H1 (cell line): ENCODE data around the gene ZBTB34. TPM values are rescaled to one million over a fixed set of nuclear protein-coding genes. Genes with fewer than 3 reads are reported as not detected.

Source experiments
- CTCF ChIA-PET: fragments of 300-600 bp; sonication (Branson Sonifier 250); formaldehyde crosslinking; loops from one replicate; lab custom pipeline; 2021; ENCODE audit not compliant: partially characterized antibody; lab: Charles Lee
- POLR2A ChIA-PET: fragments of 300-600 bp; sonication (Branson Sonifier 250); formaldehyde crosslinking; loops from one replicate; lab custom pipeline; 2021; ENCODE audit warnings: inconsistent platforms; ENCODE audit not compliant: partially characterized antibody; lab: Charles Lee
- DNase-seq, 2 experiments: peaks; one replicate each; pipeline versions ENCODE4 v3.0.0 to v3.0.0-alpha.2; 2010 to 2022; ENCODE audit warnings: low spot score in 2 of 2, low read depth in 1 of 2, mixed read lengths in 1 of 2
- FAIRE-seq: peaks from 2 replicates; lab custom pipeline; 2011; peaks lifted over from hg19 to GRCh38; lab: Jason Lieb, UNC
- H2AFZ ChIP-seq: 2 replicates; pipeline ENCODE4 v1.8.1; 2012; ENCODE audit warnings: low read length, inconsistent platforms
- H2AK5ac ChIP-seq: 2 replicates; pipeline ENCODE4 v1.6.1; 2013; ENCODE audit warnings: low read depth, low read length
- H2BK120ac ChIP-seq: replicated peaks from 2 replicates; pipeline ENCODE3; 2013; ENCODE audit warnings: low read depth, low read length, inconsistent platforms
- H2BK12ac ChIP-seq: 2 replicates; pipeline ENCODE4 v1.6.1; 2013; ENCODE audit warnings: low read depth, low read length
- H2BK15ac ChIP-seq: 2 replicates; pipeline ENCODE4 v1.6.1; 2013; ENCODE audit warnings: low read length
- H2BK20ac ChIP-seq: 2 replicates; pipeline ENCODE4 v1.6.1; 2013; ENCODE audit warnings: low read length
- H2BK5ac ChIP-seq: 2 replicates; pipeline ENCODE4 v1.6.1; 2013; ENCODE audit warnings: low read depth, low read length
- H3K14ac ChIP-seq: 2 replicates; pipeline ENCODE4 v1.6.1; 2013; ENCODE audit warnings: inconsistent platforms; ENCODE audit not compliant: insufficient read length
- H3K18ac ChIP-seq: 2 replicates; pipeline ENCODE4 v1.6.1; 2013; ENCODE audit warnings: low read length; ENCODE audit errors: extremely low read depth
- H3K23ac ChIP-seq: 2 replicates; pipeline ENCODE4 v1.6.1; 2013; ENCODE audit warnings: inconsistent platforms; ENCODE audit not compliant: insufficient read length
- H3K23me2 ChIP-seq: 2 replicates; pipeline ENCODE4 v1.6.1; 2013; ENCODE audit warnings: low read depth, low read length
- H3K27ac ChIP-seq: 2 replicates; pipeline ENCODE4 v1.6.1; 2011; ENCODE audit warnings: low read depth, low read length, inconsistent platforms
- H3K27me3 ChIP-seq, 4 experiments: replicated peaks in 1 of 4; 1 replicate in 1 of 4; 2 replicates in 3 of 4; pipeline versions ENCODE4 v1.6.1 to v1.8.1; 2011 to 2013; ENCODE audit warnings: low read length in 3 of 4, mild to moderate bottlenecking in 3 of 4, inconsistent platforms in 2 of 4, mixed read lengths in 2 of 4, moderate library complexity in 1 of 4; ENCODE audit not compliant: control insufficient read depth in 3 of 4, insufficient read depth in 3 of 4; ENCODE audit errors: extremely low read depth in 1 of 4
- H3K36me3 ChIP-seq, 4 experiments: 2 replicates each; pipeline versions ENCODE4 v1.6.1 to v1.8.1; 2011 to 2013; ENCODE audit warnings: mild to moderate bottlenecking in 4 of 4, low read length in 3 of 4, moderate library complexity in 2 of 4, control low read depth in 1 of 4, inconsistent platforms in 1 of 4; ENCODE audit not compliant: insufficient read depth in 4 of 4, control insufficient read depth in 2 of 4
- H3K4ac ChIP-seq: replicated peaks from 2 replicates; pipeline ENCODE3; 2013; ENCODE audit warnings: low read length, low read depth, mixed read lengths, inconsistent platforms; ENCODE audit not compliant: insufficient read length
- H3K4me1 ChIP-seq, 4 experiments: replicated peaks in 1 of 4; 1 replicate in 1 of 4; 2 replicates in 3 of 4; pipeline versions ENCODE4 v1.6.1 to v1.8.1; 2011 to 2013; ENCODE audit warnings: low read length in 3 of 4, inconsistent platforms in 2 of 4, mixed read lengths in 1 of 4; ENCODE audit not compliant: insufficient read depth in 4 of 4, control insufficient read depth in 3 of 4
- H3K4me2 ChIP-seq, 2 experiments: 2 replicates each; pipeline versions ENCODE4 v1.6.1 to v1.8.1; 2011 to 2013; ENCODE audit warnings: low read depth in 2 of 2, low read length in 2 of 2, control low read depth in 1 of 2, inconsistent platforms in 1 of 2, mild to moderate bottlenecking in 1 of 2; ENCODE audit not compliant: insufficient read depth in 1 of 2
- H3K4me3 ChIP-seq, 4 experiments: fragments of 200-600, 300-600 bp in 1 of 4; sonication (generic), shearing (Covaris generic), sonication (Bioruptor Twin) in 1 of 4; 2 replicates each; pipeline versions ENCODE4 v1.5.1 to v1.8.1; 2011 to 2016; ENCODE audit warnings: low read length in 4 of 4, low read depth in 3 of 4, control low read depth in 2 of 4, inconsistent platforms in 2 of 4, mild to moderate bottlenecking in 2 of 4, mixed read lengths in 1 of 4, moderate library complexity in 1 of 4; ENCODE audit not compliant: insufficient read depth in 2 of 4; ENCODE audit errors: extremely low read depth in 1 of 4
- H3K56ac ChIP-seq: replicated peaks from 2 replicates; pipeline ENCODE3; 2013; ENCODE audit warnings: low read depth, mild to moderate bottlenecking, mixed read lengths, low read length, inconsistent platforms; ENCODE audit not compliant: insufficient read length
- H3K79me1 ChIP-seq: 2 replicates; pipeline ENCODE4 v1.6.1; 2013; ENCODE audit warnings: low read depth, low read length, control low read depth
- H3K79me2 ChIP-seq, 2 experiments: 2 replicates each; pipeline versions ENCODE4 v1.6.1 to v1.8.1; 2012 to 2013; ENCODE audit warnings: low read length in 2 of 2, mild to moderate bottlenecking in 2 of 2, inconsistent platforms in 1 of 2; ENCODE audit not compliant: insufficient read depth in 2 of 2, control insufficient read depth in 1 of 2
- H3K9ac ChIP-seq, 4 experiments: replicated peaks in 1 of 4; 1 replicate in 1 of 4; 2 replicates in 3 of 4; pipeline versions ENCODE4 v1.6.1 to v1.8.1; 2011 to 2013; ENCODE audit warnings: low read depth in 3 of 4, low read length in 3 of 4, control low read depth in 2 of 4, mild to moderate bottlenecking in 2 of 4, moderate library complexity in 2 of 4, inconsistent platforms in 1 of 4; ENCODE audit errors: extremely low read depth in 1 of 4
- H3K9me3 ChIP-seq, 2 experiments: 2 replicates each; pipeline versions ENCODE4 v1.6.1 to v1.8.1; 2012 to 2013; ENCODE audit warnings: mild to moderate bottlenecking in 2 of 2, moderate library complexity in 2 of 2, control low read depth in 1 of 2, inconsistent platforms in 1 of 2, low read depth in 1 of 2, low read length in 1 of 2, mixed read lengths in 1 of 2; ENCODE audit not compliant: insufficient read depth in 2 of 2
- H4K20me1 ChIP-seq, 2 experiments: replicated peaks in 1 of 2; 2 replicates each; pipeline versions ENCODE3 to v1.8.1; 2011 to 2013; ENCODE audit warnings: inconsistent platforms in 2 of 2, low read length in 2 of 2, mild to moderate bottlenecking in 1 of 2; ENCODE audit not compliant: insufficient read depth in 2 of 2, control insufficient read depth in 1 of 2
- H4K5ac ChIP-seq: 2 replicates; pipeline ENCODE4 v1.6.1; 2013; ENCODE audit warnings: low read length, low read depth, mixed read lengths, inconsistent platforms; ENCODE audit not compliant: insufficient read length
- H4K8ac ChIP-seq: 2 replicates; pipeline ENCODE4 v1.8.0; 2013; ENCODE audit warnings: mild to moderate bottlenecking, moderate library complexity, low read length, inconsistent platforms; ENCODE audit not compliant: insufficient read depth; ENCODE audit errors: extremely low read depth
- H4K91ac ChIP-seq: replicated peaks from 2 replicates; pipeline ENCODE3; 2013; ENCODE audit warnings: low read length, mixed read lengths, inconsistent platforms; ENCODE audit not compliant: insufficient read length
- BACH1 ChIP-seq: IDR thresholded peaks from 2 replicates; pipeline ENCODE4 v1.6.1; 2012; ENCODE audit warnings: low read length, improper control_type of control experiment
- JUN ChIP-seq: IDR thresholded peaks from 2 replicates; pipeline ENCODE4 v1.6.1; 2011; ENCODE audit warnings: low read depth, mild to moderate bottlenecking, improper control_type of control experiment, low read length
- WGBS, 2 experiments: shearing (Covaris generic) in 1 of 2; methylation state at CpG; one replicate each; pipeline versions ENCODE4 v1.1.6 to v1.1.7; 2013 to 2015; ENCODE audit warnings: low lambda C conversion rate in 2 of 2, mixed read lengths in 2 of 2, inconsistent platforms in 1 of 2, low coverage in 1 of 2, missing lambda C conversion rate in 1 of 2; ENCODE audit not compliant: insufficient replicate concordance in 2 of 2, insufficient coverage in 1 of 2, insufficient read length in 1 of 2; ENCODE audit errors: extremely low coverage in 1 of 2, missing lambda C conversion rate in 1 of 2; 5-methylcytosine and 5-hydroxymethylcytosine counted together
- polyA plus RNA-seq, 7 experiments: library from polyadenylated mRNA; depleted of rRNA in 3 of 7; stranded (reverse) in 5 of 7; unstranded in 2 of 7; fragments of >200 nt in 5 of 7; fragments of 200-250 nt in 2 of 7; gene quantifications; 1 replicate in 5 of 7; 2 replicates in 1 of 7; 4 replicates in 1 of 7; pipeline versions ENCODE4 v1.2.1 to v1.2.3, GENCODE V29; 2011 to 2013; ENCODE audit warnings: missing spikeins in 2 of 7, mixed read lengths in 2 of 7
- total RNA-seq: library from RNA; stranded (reverse); fragmentation: NEBNext Ultra II Directional; extraction: Animal tissue kit (Norgen Biotek cat#: 25700); gene quantifications from 2 replicates; pipeline ENCODE4 v1.2.1, GENCODE V29; 2021

The ZBTB34 gene
- total and polyA plus RNA-seq, 2 of the 8 experiments (the other 6 are each of a cell fraction or from before 2014, with no cell fraction given): 8.2 to 15.9 TPM

GRCh38 chr9:126829035-126829434 is 31.4 kb upstream of the ZBTB34 start:
- peaks cover 0 to 8% of the 10 kb centered on the region in 2 experiments; a peak in 1 of 4 replicates for H3K79me2 ChIP-seq
- H3K4ac ChIP-seq: no peak overlapping the region
- no peaks in the 10 kb centered on the region for H3K23me2 ChIP-seq
- no peak overlapping the region for H3K14ac ChIP-seq
- no peak overlapping the region for H2BK5ac ChIP-seq
- DNase-seq (no peak), FAIRE-seq (no peak)
- no peak overlapping the region for H3K9ac ChIP-seq
- H4K91ac ChIP-seq: no peak overlapping the region
- TF ChIP-seq BACH1 (no peak), JUN (no peak)
- no peak overlapping the region for H2AK5ac ChIP-seq
- no peak overlapping the region for H3K4me3 ChIP-seq
- no peak overlapping the region for H2BK20ac ChIP-seq
- H2BK120ac ChIP-seq: no peak overlapping the region
- ChIA-PET POLR2A (interaction anchor here (1.2 kb wide), 1 partner anchor 10 kb away, joined by 3 read pairs; no protein-coding TSS in a partner anchor), CTCF (interaction anchor here (0.9 to 1.0 kb wide), 2 partner anchors 14 to 47 kb away, joined by 3 read pairs; no protein-coding TSS in a partner anchor)
- 97% methylated on average over 1 of the region's 1 CpG; no CpG with 5 or more reads in 1 of the 2 experiments for WGBS, 2 experiments
- H4K5ac ChIP-seq: no peak overlapping the region
- peaks cover 4% of the 10 kb centered on the region in 2 experiments for H4K20me1 ChIP-seq
- H4K8ac ChIP-seq: no peak overlapping the region
- no peak overlapping the region for H3K23ac ChIP-seq
- H3K79me1 ChIP-seq: peaks cover 4% of the 10 kb centered on the region; the same call in 1 of the 2 replicates
- H3K27ac ChIP-seq: no peak overlapping the region
- H3K56ac ChIP-seq: no peak overlapping the region
- no peaks in the 10 kb centered on the region for H3K9me3 ChIP-seq
- H2AFZ ChIP-seq: no peak overlapping the region
- no peak overlapping the region for H3K4me2 ChIP-seq
- no peak overlapping the region for H2BK12ac ChIP-seq
- no peaks in the 10 kb centered on the region for H3K4me1 ChIP-seq
- H2BK15ac ChIP-seq: no peak overlapping the region
- no peaks in the 10 kb centered on the region for H3K27me3 ChIP-seq
- H3K18ac ChIP-seq: no peak overlapping the region
- H3K36me3 ChIP-seq: peaks cover 15 to 20% (median 17%) of the 10 kb centered on the region in 4 experiments; a peak in 7 of 8 replicates
